Skeletal muscle satellite cell (primary cell): ENCODE results near the gene FYB1.

Experiments used
- H3K27me3 ChIP-seq: 2 replicates; pipeline ENCODE4 v1.7.0; 2013; ENCODE audit warnings: low read length; ENCODE audit not compliant: control insufficient read depth, insufficient read depth
- H3K36me3 ChIP-seq: 2 replicates; pipeline ENCODE4 v1.7.0; 2013; ENCODE audit warnings: mild to moderate bottlenecking, control low read depth, low read length; ENCODE audit not compliant: insufficient read depth
- H3K4me1 ChIP-seq: 2 replicates; pipeline ENCODE4 v1.7.0; 2013; ENCODE audit warnings: low read length; ENCODE audit not compliant: control insufficient read depth, insufficient read depth
- H3K4me2 ChIP-seq: 2 replicates; pipeline ENCODE4 v1.7.0; 2013; ENCODE audit warnings: mild to moderate bottlenecking, low read length
- H3K4me3 ChIP-seq: 2 replicates; pipeline ENCODE4 v1.7.0; 2013; ENCODE audit warnings: low read length
- H3K9ac ChIP-seq: 2 replicates; pipeline ENCODE4 v1.7.0; 2013; ENCODE audit warnings: mild to moderate bottlenecking, low read depth, low read length, moderate library complexity
- H3K9me3 ChIP-seq: replicated peaks from 2 replicates; pipeline ENCODE4 v1.7.0; 2013; ENCODE audit warnings: mild to moderate bottlenecking, control low read depth, low read length

Gene FYB1

DNA sequence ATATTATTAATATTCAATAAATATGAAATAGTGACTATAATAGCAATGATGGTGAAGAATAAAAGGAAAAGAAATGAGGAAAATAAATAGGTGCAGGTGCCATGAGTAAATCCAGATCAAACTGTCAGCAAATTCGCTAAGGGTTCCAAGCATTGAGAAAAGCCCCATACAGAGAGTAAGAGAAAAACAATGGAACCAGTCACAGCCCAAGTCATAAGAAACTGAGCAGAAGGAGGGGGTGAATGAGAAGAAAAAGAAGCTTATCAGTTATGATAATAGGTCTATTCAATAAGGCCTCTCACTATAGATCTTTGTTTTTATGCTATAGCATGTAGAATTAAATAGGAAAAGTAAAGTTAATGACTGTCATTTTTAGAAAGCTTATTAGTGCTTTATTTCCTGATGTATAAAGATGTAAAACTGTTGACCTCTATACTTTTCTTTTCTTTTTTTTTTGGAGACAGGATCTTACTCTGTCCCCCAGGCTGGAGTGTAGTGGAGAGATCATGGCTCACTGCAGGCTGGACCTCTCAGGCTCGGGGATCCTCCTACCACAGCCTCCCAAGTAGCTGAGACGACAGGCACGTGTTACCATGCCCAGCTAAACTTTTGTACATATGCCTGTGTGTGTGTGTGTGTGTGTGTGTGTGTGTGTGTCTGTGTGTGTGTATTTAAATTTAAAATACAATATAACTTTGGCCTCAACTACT lies 72.4 kb downstream of the FYB1 start:
- Histone ChIP-seq H3K4me2 (no peak overlapping the region), H3K27me3 (no peaks in the 10 kb centered on the region), H3K4me3 (no peak overlapping the region), H3K4me1 (peaks cover 6% of the 10 kb centered on the region), H3K9ac (no peak overlapping the region), H3K9me3 (no peaks in the 10 kb centered on the region), H3K36me3 (no peaks in the 10 kb centered on the region)

DNA sequence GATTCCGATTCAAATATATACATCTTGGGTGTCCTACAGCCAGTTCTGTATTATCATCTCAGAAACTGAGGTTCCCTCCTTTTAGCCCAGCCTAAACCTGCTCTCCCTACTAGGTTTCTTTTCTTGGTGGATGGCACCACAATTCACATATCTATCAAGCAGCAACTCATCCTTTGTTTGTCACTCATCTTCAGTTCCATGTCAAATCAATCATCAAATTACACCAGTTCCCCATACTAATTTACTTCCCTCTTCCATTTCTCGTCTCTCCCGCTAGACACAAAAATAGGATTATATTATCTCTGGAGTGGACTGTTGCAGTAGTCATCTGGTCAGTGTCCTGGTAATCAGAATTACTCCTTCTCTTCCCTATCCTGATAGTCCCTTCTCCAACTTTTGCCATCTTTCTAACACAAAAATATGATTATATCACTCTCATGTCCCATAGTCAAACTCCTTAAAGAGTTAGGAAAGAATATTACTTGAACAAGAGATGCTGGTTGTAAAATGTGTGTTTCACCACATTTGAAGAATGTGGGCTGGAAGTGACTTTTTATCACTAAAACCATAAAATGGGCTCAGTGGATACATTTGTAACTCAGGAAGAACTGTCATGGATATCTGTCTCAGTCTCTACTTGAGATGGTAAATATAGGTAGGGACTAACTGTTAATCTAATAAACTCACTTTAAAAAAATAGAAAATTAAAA lies 76.1 kb downstream of the FYB1 start:
- no peaks in the 10 kb centered on the region for H3K36me3 ChIP-seq
- H3K27me3 ChIP-seq, result no peaks in the 10 kb centered on the region
- no peak overlapping the region for H3K9ac ChIP-seq
- H3K9me3 ChIP-seq, result no peaks in the 10 kb centered on the region
- H3K4me3 ChIP-seq, result no peak overlapping the region
- no peak overlapping the region for H3K4me2 ChIP-seq
- H3K4me1 ChIP-seq, result peaks cover 21% of the 10 kb centered on the region

DNA sequence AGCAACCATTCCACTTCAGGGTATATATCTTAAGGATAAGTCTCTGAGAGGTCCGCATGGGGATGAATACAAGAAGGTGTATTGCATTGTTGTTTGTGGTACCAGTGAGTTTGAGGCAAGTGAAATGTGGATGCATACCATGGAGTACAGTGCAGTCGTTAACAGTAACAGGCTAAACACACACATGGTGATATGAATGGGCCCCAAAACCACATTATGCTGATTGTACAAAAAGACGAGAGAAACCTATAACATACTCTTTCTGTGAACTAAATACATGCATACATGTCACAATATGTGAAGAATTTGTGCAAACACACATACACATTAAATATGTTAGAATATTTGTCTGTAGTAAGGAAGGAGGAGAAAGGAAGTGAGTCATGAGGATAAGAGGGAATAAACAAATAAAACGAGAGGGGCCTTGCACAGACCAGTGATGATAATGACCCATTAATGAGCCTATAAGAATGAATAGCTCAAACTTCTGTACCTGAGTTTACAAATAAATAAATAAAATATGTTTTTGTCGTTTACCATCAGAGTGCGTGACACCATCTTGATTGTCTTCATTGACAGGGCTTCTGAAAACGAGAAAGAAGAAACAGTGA lies 78.7 kb downstream of the FYB1 start:
- Histone ChIP-seq H3K4me1 (peaks cover 28% of the 10 kb centered on the region), H3K27me3 (no peaks in the 10 kb centered on the region), H3K36me3 (no peaks in the 10 kb centered on the region), H3K9ac (no peak overlapping the region), H3K4me3 (no peak overlapping the region), H3K9me3 (no peaks in the 10 kb centered on the region), H3K4me2 (no peak overlapping the region)

DNA sequence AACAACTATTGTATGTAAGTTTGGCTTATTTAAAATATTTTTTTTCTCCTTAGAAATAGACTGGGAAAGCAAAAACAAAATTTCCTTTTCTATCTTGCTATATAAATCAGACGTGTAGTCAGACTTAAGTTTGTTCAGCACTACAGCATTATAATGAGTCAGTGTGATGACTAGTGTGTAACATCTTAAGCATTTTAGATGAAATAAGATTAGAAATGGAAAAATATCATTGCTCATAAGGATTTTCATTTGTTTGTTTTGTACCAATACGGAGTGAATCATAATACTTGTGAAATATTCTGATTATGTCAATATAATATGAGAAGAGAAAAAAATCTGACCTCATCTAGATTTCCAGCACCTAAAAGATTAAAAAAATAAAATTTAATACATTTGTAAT lies 80.5 kb downstream of the FYB1 start:
- H3K27me3 ChIP-seq, result no peaks in the 10 kb centered on the region
- peak overlapping the region; percentile 42 for H3K9ac ChIP-seq
- no peak overlapping the region for H3K4me3 ChIP-seq
- H3K4me1 ChIP-seq, result peaks cover 28% of the 10 kb centered on the region
- H3K36me3 ChIP-seq, result no peaks in the 10 kb centered on the region
- H3K9me3 ChIP-seq, result no peaks in the 10 kb centered on the region
- peak overlapping the region; percentile 42 for H3K4me2 ChIP-seq

DNA sequence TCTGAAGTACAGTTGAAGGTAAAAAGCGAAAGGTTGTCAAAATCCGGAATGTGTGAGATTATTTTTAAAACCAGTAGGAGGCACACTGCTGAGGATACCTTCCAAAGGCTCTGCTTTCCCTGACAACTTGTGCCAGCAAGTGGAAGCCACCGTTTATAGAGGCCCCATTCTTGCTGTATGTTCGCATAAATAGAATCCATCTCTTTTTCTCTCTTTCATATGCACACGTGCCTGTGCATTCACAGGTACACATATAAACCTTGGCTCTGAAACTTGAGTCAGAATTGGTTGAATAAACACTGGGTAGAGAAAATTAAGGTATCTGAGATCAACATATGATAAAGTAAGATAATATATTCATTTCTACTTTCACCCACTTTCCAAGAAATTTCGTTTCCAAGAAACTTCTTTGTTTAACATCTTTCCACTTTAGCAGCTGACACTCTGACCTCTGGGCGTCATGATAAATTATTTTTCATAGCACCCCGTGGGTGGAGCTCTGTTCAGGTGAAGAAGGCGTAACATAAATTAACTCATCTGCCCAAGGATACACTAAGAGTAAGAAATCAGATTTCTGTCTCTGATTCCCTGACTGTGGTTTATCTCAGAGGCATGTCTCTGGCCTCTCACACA lies 81.4 kb downstream of the FYB1 start:
- Histone ChIP-seq H3K9ac (peak overlapping the region; percentile 42), H3K4me2 (peak overlapping the region; percentile 42), H3K36me3 (no peaks in the 10 kb centered on the region), H3K4me1 (peaks cover 28% of the 10 kb centered on the region), H3K4me3 (no peak overlapping the region), H3K9me3 (no peaks in the 10 kb centered on the region), H3K27me3 (no peaks in the 10 kb centered on the region)

DNA sequence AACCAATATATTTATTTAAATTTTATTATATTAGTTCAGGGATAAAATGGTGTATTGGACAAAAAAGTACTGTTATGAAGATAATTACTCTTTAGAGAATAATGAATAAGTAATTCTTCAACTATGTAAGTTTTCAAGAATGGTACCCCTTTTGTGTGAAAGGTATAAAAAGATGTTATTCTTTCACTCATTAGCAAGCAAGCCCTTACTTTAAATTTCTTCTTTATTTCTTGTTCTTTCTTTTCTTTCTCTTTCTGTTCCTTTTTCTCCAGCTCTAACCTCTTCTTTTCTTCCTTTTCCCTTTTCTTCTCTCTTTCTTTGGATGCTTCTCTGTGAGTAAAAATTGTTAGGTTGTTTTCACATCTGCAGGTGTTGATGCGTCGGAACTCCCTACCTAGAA lies 82.0 kb downstream of the FYB1 start:
- Histone ChIP-seq H3K4me3 (no peak overlapping the region), H3K36me3 (no peaks in the 10 kb centered on the region), H3K27me3 (no peaks in the 10 kb centered on the region), H3K4me2 (no peak overlapping the region), H3K9ac (no peak overlapping the region), H3K4me1 (peaks cover 28% of the 10 kb centered on the region), H3K9me3 (no peaks in the 10 kb centered on the region)

DNA sequence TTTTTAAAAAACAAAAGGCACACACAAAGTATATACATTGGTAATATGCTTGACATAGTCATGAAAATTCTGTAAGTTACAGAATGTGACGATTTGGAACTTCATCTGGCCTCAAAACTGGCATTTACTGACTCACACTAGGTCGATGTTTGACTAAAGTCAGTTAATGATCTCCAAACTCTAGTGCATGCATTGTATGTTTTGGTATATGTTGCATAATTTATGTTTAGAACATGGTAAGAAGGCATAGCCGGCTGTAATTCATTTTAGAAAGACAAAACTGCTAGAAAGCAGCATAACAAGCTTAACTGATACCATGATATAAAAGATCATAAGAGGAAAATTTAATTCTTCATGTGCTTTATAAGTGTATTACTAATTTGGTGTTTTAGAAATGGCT lies 86.6 kb downstream of the FYB1 start:
- H3K9ac ChIP-seq, result no peak overlapping the region
- no peaks in the 10 kb centered on the region for H3K36me3 ChIP-seq
- H3K4me1 ChIP-seq, result peaks cover 9% of the 10 kb centered on the region
- H3K27me3 ChIP-seq, result no peaks in the 10 kb centered on the region
- H3K9me3 ChIP-seq, result no peaks in the 10 kb centered on the region
- H3K4me2 ChIP-seq, result no peak overlapping the region
- H3K4me3 ChIP-seq, result no peak overlapping the region

DNA sequence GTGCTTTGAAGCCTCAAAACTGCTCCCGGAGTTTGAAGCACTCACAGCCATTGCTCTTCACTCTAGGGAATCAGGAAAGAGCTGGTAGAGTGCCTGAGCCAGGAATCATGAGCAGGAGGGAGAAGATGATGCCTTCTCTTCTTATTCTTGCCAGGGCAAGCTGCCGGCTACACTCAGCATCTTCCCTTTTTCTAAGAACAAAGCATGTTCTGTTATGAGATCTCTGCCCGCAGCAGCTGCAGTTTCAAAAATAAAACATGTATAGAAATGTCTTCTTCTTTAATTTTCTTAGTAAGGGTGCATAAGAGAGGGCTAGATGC lies 87.3 kb downstream of the FYB1 start:
- Histone ChIP-seq H3K36me3 (no peaks in the 10 kb centered on the region), H3K4me2 (no peak overlapping the region), H3K4me3 (no peak overlapping the region), H3K9ac (no peak overlapping the region), H3K4me1 (peaks cover 7% of the 10 kb centered on the region), H3K27me3 (no peaks in the 10 kb centered on the region), H3K9me3 (no peaks in the 10 kb centered on the region)

DNA sequence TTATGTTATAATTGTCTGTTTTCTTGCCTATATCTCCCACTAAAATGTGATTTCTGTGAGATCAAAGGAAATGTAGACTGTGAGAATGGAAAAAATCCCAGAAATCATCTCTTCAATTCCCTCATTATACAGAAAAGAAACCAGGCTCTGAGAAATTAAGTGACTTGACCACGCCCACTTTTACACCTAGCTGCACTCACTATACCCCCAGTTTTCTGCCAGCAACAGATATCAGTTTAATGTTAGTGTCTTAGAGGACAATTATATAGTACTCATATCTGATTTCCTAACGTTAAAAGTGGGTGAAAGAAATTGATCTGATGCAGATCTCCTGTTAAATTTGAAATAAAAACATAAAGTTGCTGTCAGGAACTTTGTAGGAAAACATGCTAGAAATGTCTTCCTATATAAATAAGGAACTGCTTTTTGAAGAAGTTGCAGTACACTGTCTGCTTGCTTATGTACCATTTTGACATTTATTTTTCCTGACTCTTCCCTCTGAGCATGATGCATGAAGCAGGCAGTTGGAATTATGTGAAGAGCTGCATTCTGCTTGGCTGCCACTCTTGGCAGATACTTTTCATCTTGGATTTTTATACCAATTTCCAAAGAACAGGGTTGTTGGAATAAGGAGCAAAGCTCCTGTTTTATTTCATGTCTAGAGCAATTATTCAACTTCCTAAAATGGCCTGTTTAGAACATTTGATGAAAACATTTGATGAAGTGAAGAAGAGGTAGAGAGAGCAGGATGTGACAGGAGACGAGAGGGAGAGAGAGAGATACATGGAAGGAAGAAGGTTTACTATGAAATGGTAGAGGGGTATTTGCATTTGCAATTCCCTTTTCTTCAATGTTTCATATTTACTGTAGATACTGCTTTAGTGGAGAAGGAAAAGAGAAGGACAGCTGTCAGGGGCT lies 87.9 kb downstream of the FYB1 start:
- no peak overlapping the region for H3K4me2 ChIP-seq
- no peaks in the 10 kb centered on the region for H3K36me3 ChIP-seq
- no peaks in the 10 kb centered on the region for H3K27me3 ChIP-seq
- no peak overlapping the region for H3K9ac ChIP-seq
- no peak overlapping the region for H3K4me3 ChIP-seq
- H3K4me1 ChIP-seq, result peaks cover 7% of the 10 kb centered on the region
- no peaks in the 10 kb centered on the region for H3K9me3 ChIP-seq

DNA sequence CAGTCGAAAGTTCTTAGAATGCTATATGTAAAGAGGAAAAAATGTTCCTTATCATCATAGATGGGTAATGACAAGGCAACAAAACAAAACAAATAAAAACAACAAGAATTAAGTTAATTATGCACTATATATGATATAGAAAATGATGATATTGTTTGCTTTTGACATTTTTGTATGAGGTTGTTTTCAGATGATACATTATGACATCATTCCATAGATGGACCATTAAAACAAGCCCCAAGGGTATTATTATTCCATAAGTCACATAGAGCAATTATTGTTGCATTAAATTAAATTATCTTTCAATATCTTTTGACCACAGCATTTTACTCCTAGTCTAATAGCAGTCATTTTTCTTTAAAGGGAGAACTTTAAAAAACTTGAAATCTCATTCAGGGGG lies 88.6 kb downstream of the FYB1 start:
- Histone ChIP-seq H3K4me1 (peaks cover 7% of the 10 kb centered on the region), H3K4me2 (no peak overlapping the region), H3K36me3 (no peaks in the 10 kb centered on the region), H3K27me3 (no peaks in the 10 kb centered on the region), H3K9ac (no peak overlapping the region), H3K4me3 (no peak overlapping the region), H3K9me3 (no peaks in the 10 kb centered on the region)

DNA sequence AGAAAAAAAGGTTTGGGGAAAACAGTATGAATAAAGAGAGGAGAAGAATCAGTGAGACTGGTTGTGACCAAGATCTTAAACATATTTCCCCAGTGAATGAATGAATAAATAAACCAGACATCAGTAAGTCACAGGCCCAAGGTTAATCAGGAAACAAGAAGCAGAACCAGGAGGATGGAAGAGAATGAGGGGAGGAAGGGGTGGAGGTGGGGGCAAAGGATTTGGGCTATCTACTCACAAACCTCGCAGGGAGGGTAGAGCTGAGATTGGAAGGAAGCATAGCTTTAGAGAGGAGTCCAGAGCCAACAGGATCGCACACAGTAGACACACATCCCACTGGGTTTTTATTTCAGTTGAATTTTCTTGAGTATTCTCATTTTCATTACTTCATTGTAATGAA lies 97.4 kb downstream of the FYB1 start:
- Histone ChIP-seq H3K36me3 (no peaks in the 10 kb centered on the region), H3K27me3 (no peaks in the 10 kb centered on the region), H3K4me2 (no peak overlapping the region), H3K9ac (no peak overlapping the region), H3K9me3 (no peaks in the 10 kb centered on the region), H3K4me1 (peaks cover 18% of the 10 kb centered on the region), H3K4me3 (no peak overlapping the region)
